Body of pancreas (tissue), 4 donors: Measurements from ENCODE around the gene DNAAF8.

Source experiments
- CTCF ChIP-seq, 7 experiments: fragments of 450-650 bp in 4 of 7; fragments of 200-600 bp in 3 of 7; sonication (generic) in 3 of 7; IDR thresholded peaks; one replicate each; pipeline ENCODE4 v1.5.1; 2016 to 2019; ENCODE audit warnings: antibody characterized with exemption in 7 of 7
- POLR2A ChIP-seq, 3 donors: fragments of 450-650 bp; IDR thresholded peaks; one replicate each; pipeline ENCODE4 v1.6.1; 2016; ENCODE audit warnings: antibody characterized with exemption in 3 of 3, mild to moderate bottlenecking in 2 of 3

- no peak for TF ChIP-seq CTCF (IDR thresholded peaks at IDR 0.05)
- no peak for TF ChIP-seq POLR2A (IDR thresholded peaks at IDR 0.05)
These were observed 3.2 kb downstream of the DNAAF8 start for GRCh38 chr16:4737545-4737944.
